ENCODE data around the gene CEP85. TPM values are rescaled to one million over a fixed set of nuclear protein-coding genes. Genes with fewer than 3 reads are reported as not detected.

CEP85 gene
- total RNA-seq, 2 experiments from 2014 or later, result 47.1 to 55.2 TPM

- TF ChIP-seq CTCF (conservative IDR thresholded peaks at IDR 0.05; ENCODE audit: low read length), result no peak
- no peak for TF ChIP-seq EZH2phosphoT487 (IDR thresholded peaks at IDR 0.05; ENCODE audit: borderline replicate concordance, low read depth, low read length)
- Histone ChIP-seq H3K36me3 (ENCODE audit: insufficient read depth, low read length) (no peaks in the 10 kb centered on the region), H3K4me3 (ENCODE audit: low read depth, low read length, poor library complexity, severe bottlenecking) (no peak overlapping the region), H3K9me3 (ENCODE audit: low read length) (no peaks in the 10 kb centered on the region), H3K4me2 (ENCODE audit: low read length) (no peak overlapping the region), H2AFZ (ENCODE audit: low read length) (no peak overlapping the region), H4K20me1 (ENCODE audit: insufficient read depth, low read length) (no peaks in the 10 kb centered on the region), H3K27ac (ENCODE audit: low read depth, low read length, poor library complexity, severe bottlenecking) (no peak overlapping the region), H3K9me2 (ENCODE audit: insufficient read depth, low read length) (no peaks in the 10 kb centered on the region), H3K4me1 (ENCODE audit: insufficient read depth, low read length, poor library complexity, severe bottlenecking) (no peaks in the 10 kb centered on the region), H3K79me2 (ENCODE audit: insufficient read depth, low read depth, low read length) (no peaks in the 10 kb centered on the region)
- no TSS peak for BruUV-seq (replicated peaks)
- POLR2A ChIA-PET, result no interaction called here
- intact Hi-C loops (cut with micrococcal nuclease; ENCODE audit: unreplicated experiment), result no loop called here
- CTCF ChIA-PET (ENCODE audit: unreplicated experiment), result no interaction called here
- DNase-seq (ENCODE audit: low spot score), result no peak
These were observed 21.3 kb upstream of the CEP85 start for GRCh38 chr1:26212726-26213125.

- H3K4me1 ChIP-seq (ENCODE audit: insufficient read depth, low read length, poor library complexity, severe bottlenecking), result no peaks in the 10 kb centered on the region
- no peaks in the 10 kb centered on the region for H3K9me2 ChIP-seq (ENCODE audit: insufficient read depth, low read length)
- H3K4me3 ChIP-seq (ENCODE audit: low read depth, low read length, poor library complexity, severe bottlenecking), result no peak overlapping the region
- TF ChIP-seq CTCF (conservative IDR thresholded peaks at IDR 0.05; ENCODE audit: low read length) (no peak), EZH2phosphoT487 (IDR thresholded peaks at IDR 0.05; ENCODE audit: borderline replicate concordance, low read depth, low read length) (no peak)
- no peaks in the 10 kb centered on the region for H3K36me3 ChIP-seq (ENCODE audit: insufficient read depth, low read length)
- H3K79me2 ChIP-seq (ENCODE audit: insufficient read depth, low read depth, low read length), result no peaks in the 10 kb centered on the region
- no peaks in the 10 kb centered on the region for H3K9me3 ChIP-seq (ENCODE audit: low read length)
- BruUV-seq (replicated peaks), result no TSS peak
- no peaks in the 10 kb centered on the region for H4K20me1 ChIP-seq (ENCODE audit: insufficient read depth, low read length)
- POLR2A ChIA-PET, result interaction anchor here (0.8 kb wide), 1 partner anchor 31 kb away, joined by 3 read pairs; no protein-coding TSS in a partner anchor
- H3K27ac ChIP-seq (ENCODE audit: low read depth, low read length, poor library complexity, severe bottlenecking), result no peak overlapping the region
- intact Hi-C loops (cut with micrococcal nuclease; ENCODE audit: unreplicated experiment), result no loop called here
- DNase-seq (ENCODE audit: low spot score), result no peak
- no peak overlapping the region for H2AFZ ChIP-seq (ENCODE audit: low read length)
- H3K4me2 ChIP-seq (ENCODE audit: low read length), result no peak overlapping the region
- CTCF ChIA-PET (ENCODE audit: unreplicated experiment), result no interaction called here
These were observed 20.6 kb upstream of the CEP85 start for GRCh38 chr1:26213335-26213905.

- H3K79me2 ChIP-seq (ENCODE audit: insufficient read depth, low read depth, low read length), result no peaks in the 10 kb centered on the region
- BruUV-seq (replicated peaks), result no TSS peak
- no peaks in the 10 kb centered on the region for H3K4me1 ChIP-seq (ENCODE audit: insufficient read depth, low read length, poor library complexity, severe bottlenecking)
- no peaks in the 10 kb centered on the region for H3K36me3 ChIP-seq (ENCODE audit: insufficient read depth, low read length)
- no peak overlapping the region for H3K4me2 ChIP-seq (ENCODE audit: low read length)
- no peak overlapping the region for H3K4me3 ChIP-seq (ENCODE audit: low read depth, low read length, poor library complexity, severe bottlenecking)
- intact Hi-C loops (cut with micrococcal nuclease; ENCODE audit: unreplicated experiment), result no loop called here
- CTCF ChIA-PET (ENCODE audit: unreplicated experiment), result interaction anchor here (0.6 kb wide), 1 partner anchor 237 kb away, joined by 3 read pairs; no protein-coding TSS in a partner anchor
- no peaks in the 10 kb centered on the region for H4K20me1 ChIP-seq (ENCODE audit: insufficient read depth, low read length)
- H3K9me2 ChIP-seq (ENCODE audit: insufficient read depth, low read length), result no peaks in the 10 kb centered on the region
- H3K9me3 ChIP-seq (ENCODE audit: low read length), result no peaks in the 10 kb centered on the region
- TF ChIP-seq EZH2phosphoT487 (IDR thresholded peaks at IDR 0.05; ENCODE audit: borderline replicate concordance, low read depth, low read length), result no peak
- no peak for TF ChIP-seq CTCF (conservative IDR thresholded peaks at IDR 0.05; ENCODE audit: low read length)
- POLR2A ChIA-PET, result no interaction called here
- no peak overlapping the region for H3K27ac ChIP-seq (ENCODE audit: low read depth, low read length, poor library complexity, severe bottlenecking)
- no peak for DNase-seq (ENCODE audit: low spot score)
- no peak overlapping the region for H2AFZ ChIP-seq (ENCODE audit: low read length)
These were observed 18.8 kb upstream of the CEP85 start for GRCh38 chr1:26215246-26215645.
